22Rv1 (cell line): ENCODE measurements around the gene IL1F10.

Source experiments
- ZFX ChIP-seq: fragments of 450-650 bp; IDR thresholded peaks from 2 replicates; pipeline ENCODE4 v1.6.1; 2017; ENCODE audit warnings: antibody characterized with exemption, borderline replicate concordance
- TF ChIP-seq, protein P1 (sequence below): fragments of 450-650 bp; IDR thresholded peaks from 2 replicates; pipeline ENCODE4 v1.5.1; 2017; ENCODE audit warnings: mild to moderate bottlenecking

DNA sequence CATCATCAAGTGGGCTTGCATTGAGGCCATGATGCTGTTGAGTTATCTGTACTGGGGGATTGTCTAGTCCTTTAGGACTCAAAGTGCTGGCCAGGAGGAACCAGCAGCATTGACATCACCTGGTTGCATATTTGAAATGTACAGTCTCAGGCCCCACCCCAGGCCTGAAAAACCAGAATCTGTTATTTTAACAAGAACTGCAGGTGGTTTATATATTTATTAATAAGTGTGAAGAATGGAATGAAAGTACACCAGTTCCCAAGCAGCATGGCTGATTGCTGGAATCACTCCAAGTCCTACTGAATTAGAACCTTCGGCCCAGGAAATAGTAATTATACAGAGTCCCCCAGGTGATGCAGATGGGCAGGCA, 2.8 kb downstream of the IL1F10 start:
- TF ChIP-seq, protein P1, sequence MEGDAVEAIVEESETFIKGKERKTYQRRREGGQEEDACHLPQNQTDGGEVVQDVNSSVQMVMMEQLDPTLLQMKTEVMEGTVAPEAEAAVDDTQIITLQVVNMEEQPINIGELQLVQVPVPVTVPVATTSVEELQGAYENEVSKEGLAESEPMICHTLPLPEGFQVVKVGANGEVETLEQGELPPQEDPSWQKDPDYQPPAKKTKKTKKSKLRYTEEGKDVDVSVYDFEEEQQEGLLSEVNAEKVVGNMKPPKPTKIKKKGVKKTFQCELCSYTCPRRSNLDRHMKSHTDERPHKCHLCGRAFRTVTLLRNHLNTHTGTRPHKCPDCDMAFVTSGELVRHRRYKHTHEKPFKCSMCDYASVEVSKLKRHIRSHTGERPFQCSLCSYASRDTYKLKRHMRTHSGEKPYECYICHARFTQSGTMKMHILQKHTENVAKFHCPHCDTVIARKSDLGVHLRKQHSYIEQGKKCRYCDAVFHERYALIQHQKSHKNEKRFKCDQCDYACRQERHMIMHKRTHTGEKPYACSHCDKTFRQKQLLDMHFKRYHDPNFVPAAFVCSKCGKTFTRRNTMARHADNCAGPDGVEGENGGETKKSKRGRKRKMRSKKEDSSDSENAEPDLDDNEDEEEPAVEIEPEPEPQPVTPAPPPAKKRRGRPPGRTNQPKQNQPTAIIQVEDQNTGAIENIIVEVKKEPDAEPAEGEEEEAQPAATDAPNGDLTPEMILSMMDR: no peak
- no peak for TF ChIP-seq ZFX
